ENCODE results near the gene NBEA.

The NBEA gene

GRCh38 chr13:35478271-35479037 lies 536.4 kb downstream of the NBEA start:
- DNase-seq (ENCODE audit: low read depth): no peak
- H3K4me3 ChIP-seq (ENCODE audit: low read length): no peak overlapping the region
- TF ChIP-seq CTCF (IDR thresholded peaks at IDR 0.05; ENCODE audit: insufficient read depth, low read depth, low read length, missing control alignments): no peak

- DNase-seq (ENCODE audit: low read depth): no peak
- H3K4me3 ChIP-seq (ENCODE audit: low read length): no peak overlapping the region
- no peak for TF ChIP-seq CTCF (IDR thresholded peaks at IDR 0.05; ENCODE audit: insufficient read depth, low read depth, low read length, missing control alignments)
Measured at GRCh38 chr13:35479038-35479492, 537.0 kb downstream of the NBEA start.

- TF ChIP-seq CTCF (IDR thresholded peaks at IDR 0.05; ENCODE audit: insufficient read depth, low read depth, low read length, missing control alignments): no peak
- DNase-seq (ENCODE audit: low read depth): no peak
Measured at GRCh38 chr13:35479706-35480105, 537.6 kb downstream of the NBEA start.

GRCh38 chr13:35480346-35480745 lies 538.3 kb downstream of the NBEA start:
- no peak for DNase-seq (ENCODE audit: low read depth)
- no peak for TF ChIP-seq CTCF (IDR thresholded peaks at IDR 0.05; ENCODE audit: insufficient read depth, low read depth, low read length, missing control alignments)
- H3K4me3 ChIP-seq (ENCODE audit: low read length): no peak overlapping the region

More at GRCh38 chr13:35479706-35480105, 537.6 kb downstream of the NBEA start:
- H3K4me3 ChIP-seq (ENCODE audit: low read length): no peak overlapping the region

GRCh38 chr13:35481777-35482176 lies 539.7 kb downstream of the NBEA start:
- no peak for TF ChIP-seq CTCF (IDR thresholded peaks at IDR 0.05; ENCODE audit: insufficient read depth, low read depth, low read length, missing control alignments)
- H3K4me3 ChIP-seq (ENCODE audit: low read length): no peak overlapping the region
- DNase-seq (ENCODE audit: low read depth): no peak

- no peak overlapping the region for H3K4me3 ChIP-seq (ENCODE audit: low read length)
- TF ChIP-seq CTCF (IDR thresholded peaks at IDR 0.05; ENCODE audit: insufficient read depth, low read depth, low read length, missing control alignments): no peak
- DNase-seq (ENCODE audit: low read depth): no peak
Measured at GRCh38 chr13:35482527-35482926, 540.5 kb downstream of the NBEA start.

- H3K4me3 ChIP-seq (ENCODE audit: low read length): no peak overlapping the region
- no peak for DNase-seq (ENCODE audit: low read depth)
- no peak for TF ChIP-seq CTCF (IDR thresholded peaks at IDR 0.05; ENCODE audit: insufficient read depth, low read depth, low read length, missing control alignments)
Measured at GRCh38 chr13:35483761-35484160, 541.7 kb downstream of the NBEA start.

Measured in epithelial cell of esophagus (primary cell).